Ishikawa (cell line): ENCODE results near the gene IGSF9.

Experiments
- CEBPB ChIP-seq: IDR thresholded peaks from 2 replicates; pipeline ENCODE4 v1.6.1; 2012
- CREB1 ChIP-seq: IDR thresholded peaks from 2 replicates; pipeline ENCODE4 v1.6.1; 2012; ENCODE audit warnings: low read depth
- EGR1 ChIP-seq: IDR thresholded peaks from 2 replicates; pipeline ENCODE4 v1.6.1; 2012
- EP300 ChIP-seq: IDR thresholded peaks from 2 replicates; pipeline ENCODE4 v1.6.1; 2012; ENCODE audit warnings: borderline replicate concordance
- FOXM1 ChIP-seq: IDR thresholded peaks from 2 replicates; pipeline ENCODE4 v1.6.1; 2012; ENCODE audit warnings: low read depth, borderline replicate concordance
- MAX ChIP-seq: IDR thresholded peaks from 2 replicates; pipeline ENCODE4 v1.6.1; 2012
- NFIC ChIP-seq: IDR thresholded peaks from 2 replicates; pipeline ENCODE4 v1.6.1; 2012
- RAD21 ChIP-seq: IDR thresholded peaks from 2 replicates; pipeline ENCODE4 v1.6.1; 2012; ENCODE audit warnings: low read depth
- REST ChIP-seq: IDR thresholded peaks from 2 replicates; pipeline ENCODE4 v1.6.1; 2012; ENCODE audit warnings: low read depth, mild to moderate bottlenecking
- TAF1 ChIP-seq: IDR thresholded peaks from 2 replicates; pipeline ENCODE4 v1.6.1; 2012; ENCODE audit warnings: low read depth, mild to moderate bottlenecking
- TCF12 ChIP-seq: IDR thresholded peaks from 2 replicates; pipeline ENCODE4 v1.6.1; 2012; ENCODE audit warnings: low read depth
- TEAD4 ChIP-seq: IDR thresholded peaks from 2 replicates; pipeline ENCODE4 v1.6.1; 2012
- YY1 ChIP-seq: IDR thresholded peaks from 2 replicates; pipeline ENCODE4 v1.6.1; 2012; ENCODE audit warnings: low read depth
- ZBTB7A ChIP-seq: IDR thresholded peaks from 2 replicates; pipeline ENCODE4 v1.6.1; 2012; ENCODE audit warnings: low read depth
- TF ChIP-seq, protein P1 (sequence below): IDR thresholded peaks from 2 replicates; pipeline ENCODE4 v1.6.1; 2012

Gene IGSF9

DNA sequence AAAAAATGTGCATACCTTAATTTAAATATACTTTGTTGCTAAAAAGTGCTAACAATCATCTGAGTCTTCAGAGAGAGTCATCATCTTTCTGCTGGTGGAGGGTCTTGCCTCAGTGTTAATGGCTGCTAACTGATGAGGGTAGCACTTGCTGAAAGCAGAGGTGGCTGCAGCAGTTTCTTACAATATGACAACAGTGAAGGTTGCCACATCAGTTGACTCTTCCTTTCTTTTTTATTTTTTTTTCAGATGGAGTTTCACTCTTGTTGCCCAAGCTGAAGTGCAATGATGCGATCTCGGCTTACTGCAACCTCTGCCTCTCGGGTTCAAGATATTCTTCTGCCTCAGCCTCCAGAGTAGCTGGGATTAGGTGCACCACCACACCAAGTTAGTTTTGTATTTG lies 42.9 kb downstream of the IGSF9 start:
- TF ChIP-seq RAD21 (no peak), CREB1 (no peak), TCF12 (no peak), MAX (no peak), YY1 (no peak), CEBPB (no peak), FOXM1 (no peak), NFIC (no peak), EP300 (no peak), EGR1 (no peak), TEAD4 (no peak), ZBTB7A (no peak), REST (no peak)
- TF ChIP-seq, protein P1, sequence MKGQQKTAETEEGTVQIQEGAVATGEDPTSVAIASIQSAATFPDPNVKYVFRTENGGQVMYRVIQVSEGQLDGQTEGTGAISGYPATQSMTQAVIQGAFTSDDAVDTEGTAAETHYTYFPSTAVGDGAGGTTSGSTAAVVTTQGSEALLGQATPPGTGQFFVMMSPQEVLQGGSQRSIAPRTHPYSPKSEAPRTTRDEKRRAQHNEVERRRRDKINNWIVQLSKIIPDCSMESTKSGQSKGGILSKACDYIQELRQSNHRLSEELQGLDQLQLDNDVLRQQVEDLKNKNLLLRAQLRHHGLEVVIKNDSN, result no peak

DNA sequence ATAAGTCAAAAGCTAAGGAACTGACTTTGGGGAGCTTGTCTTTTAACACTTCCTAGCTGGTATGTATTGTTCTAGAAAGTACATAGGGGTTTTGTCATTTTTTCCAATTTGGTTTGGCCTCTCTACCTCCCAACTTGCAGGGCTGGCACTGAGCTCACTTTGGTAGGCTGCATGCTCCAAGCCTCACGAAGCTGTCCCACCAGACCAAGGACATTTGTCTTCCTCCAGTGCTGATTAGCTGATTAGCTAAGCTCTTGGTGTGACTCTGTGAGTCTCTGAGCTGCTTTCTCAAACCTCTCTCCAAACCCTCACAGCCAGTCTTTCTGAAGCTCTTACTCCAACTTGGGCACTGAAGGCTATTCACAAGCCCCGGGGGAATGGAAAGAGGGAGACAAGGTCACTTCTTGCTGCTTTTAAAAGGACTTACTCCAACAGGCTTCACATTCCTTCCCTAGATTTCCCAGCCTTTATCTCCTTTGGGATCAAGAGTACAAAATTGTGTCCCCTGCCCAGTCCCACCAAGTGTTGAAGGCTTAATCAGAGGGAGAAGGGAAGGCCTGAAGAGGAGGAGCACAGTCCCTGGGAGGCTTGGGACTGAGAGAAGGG lies 44.6 kb downstream of the IGSF9 start:
- TF ChIP-seq CEBPB, result no peak
- TF ChIP-seq TAF1, result no peak
- no peak for TF ChIP-seq FOXM1
- TF ChIP-seq TEAD4, result no peak
- no peak for TF ChIP-seq REST
- TF ChIP-seq RAD21, result no peak
- TF ChIP-seq TCF12, result no peak
- no peak for TF ChIP-seq EP300
- no peak for TF ChIP-seq NFIC

DNA sequence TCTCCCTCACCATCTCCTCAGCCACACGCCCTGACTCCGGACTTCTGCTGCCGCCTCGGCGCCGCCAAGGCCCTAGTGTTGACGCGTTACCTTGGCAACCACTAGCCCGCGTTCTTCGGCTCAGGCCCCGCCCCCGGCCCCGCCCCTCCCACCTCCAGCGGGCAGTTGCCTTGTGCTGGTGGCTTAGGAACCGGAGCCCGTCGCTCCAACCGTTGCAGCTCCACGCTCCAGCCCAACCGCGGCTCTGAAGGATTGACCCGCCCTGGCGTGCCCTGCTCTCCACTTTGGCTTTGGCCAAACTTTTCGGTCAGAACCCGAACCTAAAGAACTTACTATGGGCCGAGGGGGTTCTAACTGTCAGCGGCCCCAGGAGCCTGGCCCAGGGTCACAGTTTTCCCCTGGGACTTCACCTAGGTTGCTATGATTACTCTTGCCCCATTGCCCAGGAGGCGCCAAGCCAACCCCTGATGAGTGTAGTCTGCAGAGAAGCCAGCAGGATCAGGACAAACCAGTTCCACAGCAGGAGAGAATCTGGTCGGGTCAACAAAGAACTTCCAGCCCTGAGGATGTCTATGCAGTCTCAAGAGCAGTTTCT lies 45.2 kb downstream of the IGSF9 start, which contains the start of gene CFAP45:
TSS of gene CFAP45 (minus strand) at position 80 of the 595 bp plus-strand sequence. CDS start at position 13, 67 bp downstream.
- TF ChIP-seq NFIC (peak; percentile 88), ZBTB7A (no peak), YY1 (peak; percentile 64), FOXM1 (0 out of 2 replicates have a peak, but pooled peaks have one; percentile 39), RAD21 (peak; percentile 32), TCF12 (peak; percentile 79), TAF1 (no peak), MAX (peak; percentile 28; the same call in 1 of the 2 replicates), TEAD4 (peak; percentile 63; the same call in 1 of the 2 replicates), CREB1 (no peak), CEBPB (peak; percentile 50; the same call in 1 of the 2 replicates), EP300 (peak; percentile 62; the same call in 1 of the 2 replicates), EGR1 (no peak), REST (no peak)
- TF ChIP-seq, protein P1, result no peak

GRCh38 chr1:159898527-159898926 lies 46.9 kb downstream of the IGSF9 start:
- TF ChIP-seq CREB1 (no peak), TCF12 (no peak), REST (no peak), EGR1 (no peak), TAF1 (no peak), ZBTB7A (no peak), NFIC (no peak), MAX (no peak), CEBPB (no peak), RAD21 (no peak), FOXM1 (no peak), YY1 (no peak), TEAD4 (no peak), EP300 (no peak)
- TF ChIP-seq, protein P1, result no peak
